ENCODE results near the gene TMEM232.
A peak's percentile ranks its signal among the peaks of the same experiment; 100 is the strongest.

The TMEM232 gene

GRCh38 chr5:110726249-110727024 lies at the start of gene TMEM232:
Gene TMEM232, minus strand, starts transcription at chr5:110726671. Its CDS starts 59,319 bp downstream, at chr5:110667352.
- TF ChIP-seq, protein P1, sequence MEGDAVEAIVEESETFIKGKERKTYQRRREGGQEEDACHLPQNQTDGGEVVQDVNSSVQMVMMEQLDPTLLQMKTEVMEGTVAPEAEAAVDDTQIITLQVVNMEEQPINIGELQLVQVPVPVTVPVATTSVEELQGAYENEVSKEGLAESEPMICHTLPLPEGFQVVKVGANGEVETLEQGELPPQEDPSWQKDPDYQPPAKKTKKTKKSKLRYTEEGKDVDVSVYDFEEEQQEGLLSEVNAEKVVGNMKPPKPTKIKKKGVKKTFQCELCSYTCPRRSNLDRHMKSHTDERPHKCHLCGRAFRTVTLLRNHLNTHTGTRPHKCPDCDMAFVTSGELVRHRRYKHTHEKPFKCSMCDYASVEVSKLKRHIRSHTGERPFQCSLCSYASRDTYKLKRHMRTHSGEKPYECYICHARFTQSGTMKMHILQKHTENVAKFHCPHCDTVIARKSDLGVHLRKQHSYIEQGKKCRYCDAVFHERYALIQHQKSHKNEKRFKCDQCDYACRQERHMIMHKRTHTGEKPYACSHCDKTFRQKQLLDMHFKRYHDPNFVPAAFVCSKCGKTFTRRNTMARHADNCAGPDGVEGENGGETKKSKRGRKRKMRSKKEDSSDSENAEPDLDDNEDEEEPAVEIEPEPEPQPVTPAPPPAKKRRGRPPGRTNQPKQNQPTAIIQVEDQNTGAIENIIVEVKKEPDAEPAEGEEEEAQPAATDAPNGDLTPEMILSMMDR (IDR thresholded peaks at IDR 0.05) = no peak

GRCh38 chr5:110770286-110770685 lies 43.8 kb upstream of the TMEM232 start:
- TF ChIP-seq, protein P1 (IDR thresholded peaks at IDR 0.05) = no peak

DNA sequence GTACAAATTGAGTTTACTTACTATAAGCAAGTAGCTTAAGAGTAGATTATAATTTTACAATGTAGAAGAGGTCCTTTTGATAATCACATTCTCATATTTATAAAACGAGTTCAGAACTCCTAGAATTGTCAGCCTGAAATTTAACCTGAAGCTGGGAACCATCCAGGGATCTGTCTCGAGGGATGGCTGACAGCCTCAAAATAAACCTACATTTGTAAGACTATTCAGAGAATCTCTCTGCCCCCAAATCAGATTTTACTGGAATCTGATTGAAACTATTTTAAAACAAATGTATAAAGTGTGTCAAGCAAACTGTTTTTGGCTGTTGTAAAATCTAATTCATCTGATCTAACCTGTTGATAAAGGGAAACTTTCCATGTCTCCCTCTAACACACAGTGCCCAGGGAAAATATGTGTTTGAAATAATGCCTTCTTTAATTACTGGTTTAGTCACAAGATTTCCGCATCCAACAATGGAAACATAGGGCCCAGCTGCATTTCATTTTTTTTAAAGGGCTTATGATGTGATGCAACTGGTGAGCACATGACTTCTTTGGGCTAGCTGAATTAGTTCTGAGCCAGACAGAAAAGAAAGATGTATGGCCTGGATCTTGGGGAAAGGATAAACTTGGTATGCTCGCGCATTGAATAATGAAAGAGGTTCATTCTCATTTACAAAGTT lies 42.7 kb upstream of the TMEM232 start:
- TF ChIP-seq, protein P1 (IDR thresholded peaks at IDR 0.05) = no peak

DNA sequence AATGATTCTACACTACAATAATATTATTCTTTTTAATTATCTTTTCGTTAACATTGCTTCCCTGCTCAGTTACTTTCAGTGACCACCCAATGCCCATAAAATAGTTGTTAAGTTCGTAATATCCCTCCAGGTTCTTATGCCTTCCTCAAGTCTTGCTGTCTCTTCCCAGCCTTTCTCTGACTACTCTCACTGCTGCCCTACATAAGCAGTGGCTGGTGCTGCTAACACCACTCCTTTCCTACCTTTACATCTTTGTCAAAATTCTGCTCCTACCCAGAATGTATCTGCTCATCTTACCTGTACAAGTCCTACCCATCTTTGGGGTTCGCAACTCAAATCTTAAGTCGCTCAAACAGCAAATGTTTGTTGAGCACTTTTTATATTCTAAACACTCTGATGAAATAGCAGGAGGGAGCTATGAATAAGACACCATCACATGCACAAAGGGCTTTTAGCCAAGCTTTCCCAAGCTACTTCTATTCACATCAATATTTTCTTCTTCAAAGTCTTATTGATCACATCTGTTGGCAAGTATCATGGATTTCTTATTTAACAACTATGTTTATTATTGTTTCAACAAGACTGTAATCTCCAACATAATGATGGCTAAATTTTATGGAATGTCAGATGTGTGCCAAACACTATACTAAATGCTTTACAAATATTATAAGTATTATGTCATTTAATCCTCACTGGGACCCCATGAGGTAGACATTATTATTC lies 41.8 kb upstream of the TMEM232 start:
- TF ChIP-seq, protein P1 (IDR thresholded peaks at IDR 0.05) = no peak

GRCh38 chr5:110760158-110760557 lies 33.7 kb upstream of the TMEM232 start:
- TF ChIP-seq, protein P1 (IDR thresholded peaks at IDR 0.05) = no peak

GRCh38 chr5:110757118-110757729 lies 30.8 kb upstream of the TMEM232 start:
- TF ChIP-seq, protein P1 (IDR thresholded peaks at IDR 0.05) = peak; percentile 64

DNA sequence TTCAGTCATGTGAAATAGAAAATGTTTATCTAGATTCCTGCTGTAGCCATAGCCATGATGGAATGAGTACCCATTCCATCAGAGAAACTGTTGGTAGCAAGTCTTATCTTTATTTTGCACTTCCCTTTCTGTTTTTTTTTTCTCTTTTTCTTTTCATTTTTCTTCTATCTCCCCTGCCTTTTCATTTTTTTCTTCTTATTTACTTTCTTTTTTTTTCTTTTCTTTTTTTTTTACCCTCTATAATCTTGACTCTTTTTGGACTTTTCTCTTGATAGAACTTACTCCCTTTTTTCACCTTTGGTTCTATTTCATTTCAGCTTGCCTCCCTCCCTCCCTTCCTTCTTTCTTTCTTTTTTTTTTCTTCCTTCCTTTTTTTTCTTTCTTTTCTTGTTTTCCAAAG lies 27.7 kb upstream of the TMEM232 start:
- TF ChIP-seq, protein P1 (IDR thresholded peaks at IDR 0.05) = no peak
